Ishikawa (cell line): ENCODE measurements around the gene ZNF260.

ENCODE experiments used
- CREB1 ChIP-seq: IDR thresholded peaks from 2 replicates; pipeline ENCODE4 v1.6.1; 2012; ENCODE audit warnings: low read depth
- EP300 ChIP-seq: IDR thresholded peaks from 2 replicates; pipeline ENCODE4 v1.6.1; 2012; ENCODE audit warnings: borderline replicate concordance
- REST ChIP-seq: IDR thresholded peaks from 2 replicates; pipeline ENCODE4 v1.6.1; 2012; ENCODE audit warnings: low read depth, mild to moderate bottlenecking
- TAF1 ChIP-seq: IDR thresholded peaks from 2 replicates; pipeline ENCODE4 v1.6.1; 2012; ENCODE audit warnings: low read depth, mild to moderate bottlenecking
- TCF12 ChIP-seq: IDR thresholded peaks from 2 replicates; pipeline ENCODE4 v1.6.1; 2012; ENCODE audit warnings: low read depth
- TEAD4 ChIP-seq: IDR thresholded peaks from 2 replicates; pipeline ENCODE4 v1.6.1; 2012
- YY1 ChIP-seq: IDR thresholded peaks from 2 replicates; pipeline ENCODE4 v1.6.1; 2012; ENCODE audit warnings: low read depth

- TF ChIP-seq CREB1 (no peak), TAF1 (no peak), REST (no peak), TEAD4 (no peak), TCF12 (no peak), YY1 (no peak), EP300 (no peak)
These were observed 39.8 kb downstream of the ZNF260 start for GRCh38 chr19:36488118-36488845.
